Upper lobe of left lung (tissue), 6 donors: ENCODE measurements around the gene ADAMTSL4. TPM values are rescaled to one million over a fixed set of nuclear protein-coding genes. Genes with fewer than 3 reads are reported as not detected.

Source experiments
- ATAC-seq, 2 donors: fragments of 200-7000 bp; cut with Tn5 transposase; one replicate each; pipeline ENCODE4 v1.9.1; 2022; ENCODE audit warnings: mild to moderate bottlenecking in 2 of 2, moderate library complexity in 2 of 2; ENCODE audit not compliant: low FRiP score in 2 of 2
- DNase-seq, 2 donors: peaks; one replicate each; pipeline ENCODE4 v3.0.0-alpha.2; 2019 to 2020
- H3K27ac ChIP-seq, 4 donors: fragments of 200-600 bp; sonication (generic); one replicate each; pipeline ENCODE4 v1.5.1; 2016 to 2019
- H3K27me3 ChIP-seq, 4 donors: fragments of 200-600 bp; sonication (generic); one replicate each; pipeline ENCODE4 v1.5.1; 2017 to 2019
- H3K36me3 ChIP-seq, 4 donors: fragments of 200-600 bp; sonication (generic); one replicate each; pipeline ENCODE4 v1.5.1; 2016 to 2019
- H3K4me1 ChIP-seq, 4 donors: fragments of 200-600 bp; sonication (generic); one replicate each; pipeline ENCODE4 v1.5.1; 2018 to 2019
- H3K4me3 ChIP-seq, 4 donors: fragments of 200-600 bp; sonication (generic); one replicate each; pipeline ENCODE4 v1.5.1; 2017 to 2019; ENCODE audit warnings: mild to moderate bottlenecking in 2 of 4, moderate library complexity in 1 of 4
- H3K9me3 ChIP-seq, 4 donors: fragments of 200-600 bp; sonication (generic); one replicate each; pipeline ENCODE4 v1.5.1; 2018 to 2019
- EP300 ChIP-seq, 4 donors: sonication (generic); formaldehyde crosslinking; IDR thresholded peaks; one replicate each; pipeline ENCODE4 v1.5.1; 2017; ENCODE audit warnings: antibody characterized with exemption in 4 of 4, control low read depth in 2 of 4
- POLR2A ChIP-seq, 4 donors: fragments of 450-650 bp; IDR thresholded peaks; one replicate each; pipeline ENCODE4 v1.5.1; 2016 to 2017; ENCODE audit warnings: antibody characterized with exemption in 4 of 4, mild to moderate bottlenecking in 2 of 4
- POLR2AphosphoS5 ChIP-seq, 2 donors: sonication (generic); formaldehyde crosslinking; IDR thresholded peaks; one replicate each; pipeline ENCODE4 v1.5.1; 2017; ENCODE audit warnings: antibody characterized with exemption in 2 of 2
- WGBS, 2 donors: methylation state at CpG; one replicate each; pipeline ENCODE4 v1.1.5; 2017 to 2018; 5-methylcytosine and 5-hydroxymethylcytosine counted together
- total RNA-seq, 6 donors: library from RNA; depleted of rRNA in 4 of 6; stranded (reverse); fragments of >200 nt in 4 of 6; gene quantifications; one replicate each; pipeline versions ENCODE4 v1.1.0 to v1.2.1, GENCODE V29; 2016 to 2021
- TF ChIP-seq, protein P1 (sequence below), 6 experiments: fragments of 450-650 bp in 4 of 6; fragments of 200-600 bp in 2 of 6; sonication (generic) in 2 of 6; IDR thresholded peaks; one replicate each; pipeline ENCODE4 v1.5.1; 2016 to 2019; ENCODE audit warnings: antibody characterized with exemption in 6 of 6
- donor health status: DM: no; HTN: no; CAD: no; lungs with moderate emphysema.
- donor health status: DM: no; HTN: yes; CAD: no; lungs with severe emphysema.

ADAMTSL4 gene
- total RNA-seq, 6 donors from 2014 or later: 40.3 to 169 (median 139) TPM

DNA sequence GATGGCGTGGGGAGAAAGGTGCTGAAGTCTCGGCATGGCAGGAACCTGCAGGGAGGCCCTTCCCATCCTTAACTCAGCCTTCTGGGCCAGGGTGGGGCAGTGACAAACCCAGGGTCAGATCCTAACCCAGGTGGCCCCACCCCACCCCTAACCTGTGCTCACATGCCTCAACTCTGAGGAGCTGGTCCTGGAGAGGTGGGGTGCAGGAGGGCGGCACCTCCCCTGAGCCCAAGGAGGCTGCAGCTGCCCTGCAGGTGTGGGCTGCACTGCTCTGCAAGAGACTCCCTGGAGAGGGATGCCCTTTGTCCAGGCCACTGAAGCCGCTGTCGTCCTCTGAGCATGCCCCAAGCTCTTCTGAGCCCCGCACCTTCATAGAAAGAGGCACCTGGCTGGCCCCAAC lies 15.2 kb upstream of the ADAMTSL4 start:
- peaks cover 0 to 9% (median 3%) of the 10 kb centered on the region in 4 donors for H3K4me1 ChIP-seq
- no peaks in the 10 kb centered on the region for H3K27me3 ChIP-seq
- ATAC-seq (no peak), DNase-seq (no peak)
- 93 to 100% methylated on average over 2 to 6 of the region's 6 CpGs for WGBS, 2 donors
- H3K27ac ChIP-seq: no peak overlapping the region
- no peak overlapping the region for H3K4me3 ChIP-seq
- no peaks in the 10 kb centered on the region for H3K36me3 ChIP-seq
- TF ChIP-seq POLR2AphosphoS5 (IDR thresholded peaks at IDR 0.05): no peak
- TF ChIP-seq EP300 (IDR thresholded peaks at IDR 0.05): no peak
- TF ChIP-seq, protein P1, sequence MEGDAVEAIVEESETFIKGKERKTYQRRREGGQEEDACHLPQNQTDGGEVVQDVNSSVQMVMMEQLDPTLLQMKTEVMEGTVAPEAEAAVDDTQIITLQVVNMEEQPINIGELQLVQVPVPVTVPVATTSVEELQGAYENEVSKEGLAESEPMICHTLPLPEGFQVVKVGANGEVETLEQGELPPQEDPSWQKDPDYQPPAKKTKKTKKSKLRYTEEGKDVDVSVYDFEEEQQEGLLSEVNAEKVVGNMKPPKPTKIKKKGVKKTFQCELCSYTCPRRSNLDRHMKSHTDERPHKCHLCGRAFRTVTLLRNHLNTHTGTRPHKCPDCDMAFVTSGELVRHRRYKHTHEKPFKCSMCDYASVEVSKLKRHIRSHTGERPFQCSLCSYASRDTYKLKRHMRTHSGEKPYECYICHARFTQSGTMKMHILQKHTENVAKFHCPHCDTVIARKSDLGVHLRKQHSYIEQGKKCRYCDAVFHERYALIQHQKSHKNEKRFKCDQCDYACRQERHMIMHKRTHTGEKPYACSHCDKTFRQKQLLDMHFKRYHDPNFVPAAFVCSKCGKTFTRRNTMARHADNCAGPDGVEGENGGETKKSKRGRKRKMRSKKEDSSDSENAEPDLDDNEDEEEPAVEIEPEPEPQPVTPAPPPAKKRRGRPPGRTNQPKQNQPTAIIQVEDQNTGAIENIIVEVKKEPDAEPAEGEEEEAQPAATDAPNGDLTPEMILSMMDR (IDR thresholded peaks at IDR 0.05): no peak
- no peak for TF ChIP-seq POLR2A (IDR thresholded peaks at IDR 0.05)
- H3K9me3 ChIP-seq: no peaks in the 10 kb centered on the region

DNA sequence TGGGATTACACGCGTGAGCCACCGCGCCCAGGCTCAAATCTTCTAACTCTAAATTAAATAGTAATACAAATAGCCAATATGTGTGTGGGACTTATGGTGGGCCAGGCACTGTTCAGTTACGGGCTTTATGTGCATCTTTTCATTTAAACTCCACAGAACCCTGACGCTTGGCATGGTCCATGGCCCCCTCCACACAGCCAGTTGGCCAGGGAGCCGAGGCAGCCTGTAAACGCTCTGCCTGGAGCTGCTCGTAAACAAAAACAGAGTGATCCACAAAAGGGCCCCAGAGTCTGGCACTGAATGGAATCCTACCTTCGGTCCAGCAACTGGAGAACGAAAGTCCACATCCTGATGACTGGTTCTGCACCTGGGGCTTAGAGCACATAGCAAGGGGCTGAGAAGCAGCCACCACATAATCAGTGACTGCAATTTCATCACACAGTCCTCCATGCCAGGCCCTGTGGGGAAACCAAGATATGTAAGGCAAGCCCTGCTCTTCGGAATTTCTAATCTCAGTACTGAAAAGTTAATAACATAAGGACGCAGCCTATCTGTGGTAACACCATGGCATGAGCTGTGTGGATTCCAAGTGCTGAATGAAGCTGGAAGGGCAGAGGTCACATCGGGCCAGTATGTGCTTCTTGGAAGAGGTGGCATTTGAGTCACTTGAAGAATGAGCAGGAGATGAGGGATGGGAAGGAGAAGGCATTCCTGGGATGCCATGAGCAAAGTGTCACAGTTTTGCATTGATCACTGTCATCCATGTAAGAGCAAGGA lies 13.5 kb upstream of the ADAMTSL4 start:
- Histone ChIP-seq H3K9me3 (no peaks in the 10 kb centered on the region), H3K27ac (no peak overlapping the region), H3K4me3 (no peak overlapping the region), H3K36me3 (no peaks in the 10 kb centered on the region), H3K27me3 (no peaks in the 10 kb centered on the region), H3K4me1 (peaks cover 0 to 9% (median 2%) of the 10 kb centered on the region in 4 donors)
- DNase-seq (no peak), ATAC-seq (no peak)
- 88 to 90% methylated on average over 14 of the region's 14 CpGs for WGBS, 2 donors
- TF ChIP-seq POLR2AphosphoS5 (IDR thresholded peaks at IDR 0.05) (no peak), POLR2A (IDR thresholded peaks at IDR 0.05) (no peak), EP300 (IDR thresholded peaks at IDR 0.05) (no peak)
- TF ChIP-seq, protein P1 (IDR thresholded peaks at IDR 0.05): no peak

DNA sequence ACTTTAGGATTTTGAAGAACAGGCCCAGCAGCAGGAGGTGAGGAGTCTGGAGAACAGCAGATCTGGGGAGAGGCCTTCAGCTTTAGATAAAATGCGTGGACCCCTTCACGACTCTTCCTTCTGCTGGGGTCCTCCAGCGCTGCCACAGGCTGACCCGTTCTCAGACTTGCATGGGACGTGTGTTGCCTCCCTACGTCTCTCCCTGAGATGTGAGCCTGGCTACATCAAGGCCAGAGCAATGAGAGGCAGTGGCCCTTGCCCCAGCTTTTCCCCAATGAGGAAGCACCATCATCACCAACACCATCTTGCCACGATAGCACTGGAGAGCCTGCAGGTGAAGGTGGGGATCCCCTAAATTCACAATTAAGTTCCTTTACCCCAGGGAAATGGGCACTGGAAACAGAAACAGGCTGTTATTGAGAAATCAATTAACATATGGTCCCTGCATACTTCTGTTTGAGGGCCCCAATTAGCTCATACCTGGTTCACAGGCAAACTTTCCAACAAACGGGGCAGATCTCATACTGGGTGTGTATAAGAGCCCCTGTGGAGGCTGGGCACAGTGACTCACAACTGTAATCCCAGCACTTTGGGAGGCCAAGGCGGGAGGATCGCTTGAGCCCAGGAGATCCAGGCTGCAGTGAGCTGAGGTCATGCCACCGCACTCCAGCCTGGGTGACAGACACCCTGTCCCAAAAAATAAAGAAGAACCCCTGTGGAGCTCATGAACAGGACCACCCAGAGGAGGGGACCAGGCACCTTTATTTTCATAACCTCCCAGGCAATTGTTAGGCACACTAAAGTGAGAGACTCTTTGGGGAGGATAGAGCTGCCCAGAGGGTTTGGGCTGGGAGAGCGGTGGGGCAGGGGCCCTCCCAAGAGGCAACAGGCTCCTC lies 12.1 kb upstream of the ADAMTSL4 start:
- Histone ChIP-seq H3K27me3 (no peaks in the 10 kb centered on the region), H3K4me3 (no peak overlapping the region), H3K27ac (peak overlapping the region in 1 of 4 donors; percentile 45), H3K4me1 (peaks cover 0 to 9% (median 2%) of the 10 kb centered on the region in 4 donors), H3K36me3 (no peaks in the 10 kb centered on the region), H3K9me3 (no peaks in the 10 kb centered on the region)
- ATAC-seq: no peak
- TF ChIP-seq, protein P1 (IDR thresholded peaks at IDR 0.05): no peak
- TF ChIP-seq POLR2A (IDR thresholded peaks at IDR 0.05): no peak
- no peak for TF ChIP-seq EP300 (IDR thresholded peaks at IDR 0.05)
- no peak for TF ChIP-seq POLR2AphosphoS5 (IDR thresholded peaks at IDR 0.05)
- WGBS, 2 donors: 90 to 98% methylated on average over 6 to 12 of the region's 12 CpGs
- DNase-seq: no peak

DNA sequence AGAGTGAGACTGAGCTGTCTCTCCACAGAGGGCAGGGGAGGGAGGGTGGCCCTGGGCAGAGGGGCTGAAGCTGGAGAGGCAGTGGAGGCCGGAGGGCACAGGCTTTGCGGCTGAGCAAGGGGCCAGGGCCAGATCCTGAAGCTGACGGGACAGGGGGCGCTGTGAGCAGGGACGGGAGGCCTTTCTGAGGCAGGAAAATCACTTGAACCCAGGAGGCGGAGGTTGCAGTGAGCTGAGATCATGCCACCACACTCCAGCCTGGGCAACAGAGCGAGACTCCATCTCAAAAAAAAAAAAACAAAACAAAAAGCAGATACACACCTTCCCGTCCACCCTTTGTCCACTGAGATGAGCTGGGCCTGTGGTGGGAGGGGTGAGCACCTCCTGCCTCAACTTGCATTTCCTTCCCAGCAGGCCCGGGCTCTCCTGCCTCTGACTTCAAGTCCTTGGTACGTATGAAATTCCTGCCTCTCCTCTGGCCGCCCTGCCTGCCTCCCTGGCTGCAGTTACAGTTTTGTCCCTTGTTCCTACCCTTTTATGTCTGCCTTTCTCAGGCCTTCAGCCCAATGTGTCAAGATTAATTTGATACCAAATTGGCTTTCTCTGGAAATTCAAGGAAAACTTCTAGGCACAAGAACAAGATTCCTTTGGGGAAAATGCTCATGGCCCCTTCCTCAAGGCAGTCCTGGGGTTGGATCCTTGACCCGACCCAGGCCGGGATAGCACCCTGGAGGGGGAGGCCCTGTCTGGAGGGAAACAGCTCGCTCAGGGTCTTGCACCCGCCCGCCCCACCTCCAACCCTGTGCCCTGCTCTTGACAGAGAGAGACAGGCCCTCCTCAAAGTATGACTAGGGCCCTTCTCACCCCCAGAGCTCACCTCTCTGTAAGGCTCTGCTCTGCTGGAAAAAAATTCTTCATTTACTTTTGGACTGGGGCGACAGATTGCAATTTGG lies 11.2 kb upstream of the ADAMTSL4 start:
- no peak for DNase-seq
- Histone ChIP-seq H3K4me1 (peaks cover 0 to 4% (median 1%) of the 10 kb centered on the region in 4 donors), H3K27ac (peak overlapping the region in 1 of 4 donors; percentile 45), H3K9me3 (no peaks in the 10 kb centered on the region), H3K27me3 (no peaks in the 10 kb centered on the region), H3K36me3 (no peaks in the 10 kb centered on the region), H3K4me3 (no peak overlapping the region)
- TF ChIP-seq EP300 (IDR thresholded peaks at IDR 0.05): no peak
- TF ChIP-seq POLR2AphosphoS5 (IDR thresholded peaks at IDR 0.05): peak in 1 of 2 donors; percentile 8
- 69 to 75% methylated on average over 14 to 17 of the region's 17 CpGs for WGBS, 2 donors
- peak in 1 of 2 donors; percentile 78 for ATAC-seq
